DOHH2 (cell line): ENCODE measurements around the gene FLII.

Experiments
- CTCF ChIP-seq: fragments of 200-600 bp; sonication (generic); IDR thresholded peaks from one replicate; pipeline ENCODE4 v1.5.1; 2014; ENCODE audit warnings: antibody characterized with exemption, mild to moderate bottlenecking, low read depth, low read length; ENCODE audit not compliant: poor library complexity, severe bottlenecking
- EZH2phosphoT487 ChIP-seq: fragments of 200-600 bp; sonication (generic); IDR thresholded peaks from 2 replicates; pipeline ENCODE4 v1.6.1; 2017; ENCODE audit warnings: borderline replicate concordance, mild to moderate bottlenecking, antibody characterized with exemption, low read length, moderate library complexity, mixed read lengths

- TF ChIP-seq EZH2phosphoT487 (no peak), CTCF (no peak)
Observed at GRCh38 chr17:18203308-18203707, 55.2 kb downstream of the FLII start.
